PFSK-1 (cell line): ENCODE measurements around the gene PIGK.

Source experiments
- FOXP2 ChIP-seq: optimal IDR thresholded peaks from 2 replicates; pipeline ENCODE3; 2011; ENCODE audit warnings: borderline replicate concordance, control low read depth, inconsistent platforms; ENCODE audit not compliant: insufficient read depth; ENCODE audit errors: extremely low read length, extremely low read depth
- POLR2AphosphoS5 ChIP-seq: IDR thresholded peaks from 2 replicates; pipeline ENCODE4 v1.6.1; 2012; ENCODE audit warnings: low read depth, mild to moderate bottlenecking, control low read depth, low read length, moderate library complexity
- REST ChIP-seq, 2 experiments: IDR thresholded peaks; 2 replicates each; pipeline versions ENCODE4 v1.6.1 to v1.8.0; 2011 to 2012; ENCODE audit warnings: low read depth in 2 of 2, low read length in 2 of 2, control low read depth in 1 of 2, inconsistent platforms in 1 of 2, mild to moderate bottlenecking in 1 of 2, moderate library complexity in 1 of 2; ENCODE audit not compliant: insufficient read depth in 1 of 2
- SIN3A ChIP-seq: IDR thresholded peaks from 2 replicates; pipeline ENCODE4 v1.6.1; 2012; ENCODE audit warnings: mild to moderate bottlenecking, low read length, moderate library complexity, borderline replicate concordance; ENCODE audit not compliant: insufficient read depth
- TAF1 ChIP-seq: IDR thresholded peaks from 2 replicates; pipeline ENCODE4 v1.6.1; 2012; ENCODE audit warnings: low read length, control low read depth, borderline replicate concordance; ENCODE audit not compliant: insufficient read depth

DNA sequence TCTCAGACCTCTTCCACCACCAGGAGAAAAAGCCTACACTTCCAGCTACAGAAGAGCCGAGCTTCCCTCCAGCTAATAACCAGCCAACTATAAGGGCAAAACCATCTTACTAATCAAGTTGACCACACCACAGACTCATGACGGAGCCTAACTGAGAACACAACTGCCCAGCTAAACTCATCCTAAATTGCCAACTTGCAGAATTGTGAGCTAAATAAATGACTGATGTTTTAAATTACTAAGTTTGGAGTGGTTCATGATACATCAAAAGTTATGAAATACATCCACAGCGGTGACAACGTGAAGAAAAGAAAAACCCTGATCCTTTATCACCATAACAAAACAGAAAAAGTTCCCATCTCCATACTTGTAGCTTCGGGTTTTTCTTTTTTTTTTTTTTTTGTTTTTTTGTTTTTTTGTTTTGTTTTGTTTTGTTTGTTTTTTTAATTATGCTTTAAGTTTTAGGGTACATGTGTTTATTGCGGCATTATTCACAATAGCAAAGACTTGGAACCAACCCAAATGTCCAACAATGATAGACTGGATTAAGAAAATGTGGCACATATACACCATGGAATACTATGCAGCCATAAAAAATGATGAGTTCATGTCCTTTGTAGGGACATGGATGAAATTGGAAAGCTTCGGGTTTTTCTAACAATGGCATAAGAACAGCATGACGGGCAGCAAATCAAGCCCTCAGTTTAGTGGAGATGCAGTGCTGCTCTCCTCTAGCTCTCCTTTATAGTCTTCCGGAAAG lies 122.6 kb downstream of the PIGK start:
- TF ChIP-seq SIN3A = no peak
- no peak for TF ChIP-seq REST (IDR thresholded peaks at IDR 0.05; ENCODE audit: insufficient read depth in 1 of 2, low read depth in 2 of 2, low read length in 2 of 2)
- TF ChIP-seq POLR2AphosphoS5 = no peak
- no peak for TF ChIP-seq TAF1
- no peak for TF ChIP-seq FOXP2
